Activated naive CD4-positive, alpha-beta T cell treated with anti-CD3 and anti-CD28 coated beads, Interleukin-2, amount 50 U/mL, for 24 hours (primary cell): ENCODE results near the gene TTC33.
"Not testable (repeated sequence)": the region's sequence is repeated elsewhere in the genome, so short reads cannot be mapped to it uniquely, and the experiment has no call there.

Experiments used
- H3K27ac Mint-ChIP-seq: one replicate; pipeline ENCODE4 v1.8.0; 2021; ENCODE audit warnings: mild to moderate bottlenecking, mixed read lengths
- H3K27me3 Mint-ChIP-seq: one replicate; pipeline ENCODE4 v1.8.0; 2021; ENCODE audit warnings: mixed read lengths
- H3K36me3 Mint-ChIP-seq: one replicate; pipeline ENCODE4 v1.8.0; 2021; ENCODE audit warnings: mixed read lengths
- H3K4me1 Mint-ChIP-seq: one replicate; pipeline ENCODE4 v1.8.0; 2021; ENCODE audit warnings: mixed read lengths
- H3K4me3 Mint-ChIP-seq: one replicate; pipeline ENCODE4 v1.8.0; 2021; ENCODE audit warnings: mild to moderate bottlenecking, mixed read lengths
- H3K9me3 Mint-ChIP-seq: one replicate; pipeline ENCODE4 v1.8.0; 2021; ENCODE audit warnings: mixed read lengths

TTC33 gene

GRCh38 chr5:40605295-40605958 is 150.3 kb downstream of the TTC33 start:
- H3K36me3 Mint-ChIP-seq, result no peaks in the 10 kb centered on the region
- H3K27ac Mint-ChIP-seq, result peak overlapping the region; percentile 15
- H3K4me3 Mint-ChIP-seq, result no peak overlapping the region
- H3K9me3 Mint-ChIP-seq, result no peaks in the 10 kb centered on the region
- H3K27me3 Mint-ChIP-seq, result no peaks in the 10 kb centered on the region
- peaks cover 44% of the 10 kb centered on the region for H3K4me1 Mint-ChIP-seq

- Mint-ChIP-seq H3K36me3 (no peaks in the 10 kb centered on the region), H3K27me3 (no peaks in the 10 kb centered on the region), H3K4me3 (no peak overlapping the region), H3K4me1 (peaks cover 46% of the 10 kb centered on the region), H3K9me3 (no peaks in the 10 kb centered on the region), H3K27ac (no peak overlapping the region)
These were observed 152.4 kb downstream of the TTC33 start for GRCh38 chr5:40603378-40603777.

GRCh38 chr5:40601198-40601868 is 154.4 kb downstream of the TTC33 start:
- H3K4me3 Mint-ChIP-seq, result no peak overlapping the region
- no peak overlapping the region for H3K27ac Mint-ChIP-seq
- H3K36me3 Mint-ChIP-seq, result no peaks in the 10 kb centered on the region
- H3K9me3 Mint-ChIP-seq, result no peaks in the 10 kb centered on the region
- peaks cover 34% of the 10 kb centered on the region for H3K4me1 Mint-ChIP-seq
- H3K27me3 Mint-ChIP-seq, result no peaks in the 10 kb centered on the region

- Mint-ChIP-seq H3K27ac (no peak overlapping the region), H3K27me3 (no peaks in the 10 kb centered on the region), H3K9me3 (no peaks in the 10 kb centered on the region), H3K36me3 (no peaks in the 10 kb centered on the region), H3K4me1 (peaks cover 25% of the 10 kb centered on the region), H3K4me3 (no peak overlapping the region)
These were observed 155.4 kb downstream of the TTC33 start for GRCh38 chr5:40600383-40600782.

- H3K27ac Mint-ChIP-seq, result no peak overlapping the region
- H3K4me3 Mint-ChIP-seq, result no peak overlapping the region
- H3K4me1 Mint-ChIP-seq, result peaks cover 20% of the 10 kb centered on the region
- H3K36me3 Mint-ChIP-seq, result no peaks in the 10 kb centered on the region
- no peaks in the 10 kb centered on the region for H3K27me3 Mint-ChIP-seq
- no peaks in the 10 kb centered on the region for H3K9me3 Mint-ChIP-seq
These were observed 156.1 kb downstream of the TTC33 start for GRCh38 chr5:40599676-40600075.

- H3K9me3 Mint-ChIP-seq, result peaks cover 4% of the 10 kb centered on the region
- H3K27ac Mint-ChIP-seq, result no peak overlapping the region
- no peaks in the 10 kb centered on the region for H3K36me3 Mint-ChIP-seq
- peaks cover 14% of the 10 kb centered on the region for H3K4me1 Mint-ChIP-seq
- no peak overlapping the region for H3K4me3 Mint-ChIP-seq
- no peaks in the 10 kb centered on the region for H3K27me3 Mint-ChIP-seq
These were observed 160.9 kb downstream of the TTC33 start for GRCh38 chr5:40594811-40595210.

GRCh38 chr5:40591727-40592396 is 163.9 kb downstream of the TTC33 start:
- not testable (repeated sequence) for H3K27ac Mint-ChIP-seq, H3K9me3 Mint-ChIP-seq, H3K36me3 Mint-ChIP-seq, H3K27me3 Mint-ChIP-seq, H3K4me3 Mint-ChIP-seq
- H3K4me1 Mint-ChIP-seq, result peaks cover 18% of the 10 kb centered on the region

- H3K36me3 Mint-ChIP-seq, result no peaks in the 10 kb centered on the region
- H3K27ac Mint-ChIP-seq, result no peak overlapping the region
- no peak overlapping the region for H3K4me3 Mint-ChIP-seq
- peaks cover 18% of the 10 kb centered on the region for H3K4me1 Mint-ChIP-seq
- peaks cover 4% of the 10 kb centered on the region for H3K9me3 Mint-ChIP-seq
- no peaks in the 10 kb centered on the region for H3K27me3 Mint-ChIP-seq
These were observed 168.4 kb downstream of the TTC33 start for GRCh38 chr5:40587376-40587775.

- Mint-ChIP-seq H3K36me3 (no peaks in the 10 kb centered on the region), H3K9me3 (peaks cover 4% of the 10 kb centered on the region), H3K27ac (no peak overlapping the region), H3K4me3 (no peak overlapping the region), H3K27me3 (no peaks in the 10 kb centered on the region), H3K4me1 (peaks cover 10% of the 10 kb centered on the region)
These were observed 170.1 kb downstream of the TTC33 start for GRCh38 chr5:40585537-40586267.

GRCh38 chr5:40584054-40584453 is 171.7 kb downstream of the TTC33 start:
- no peaks in the 10 kb centered on the region for H3K27me3 Mint-ChIP-seq
- H3K36me3 Mint-ChIP-seq, result no peaks in the 10 kb centered on the region
- H3K4me3 Mint-ChIP-seq, result no peak overlapping the region
- H3K27ac Mint-ChIP-seq, result no peak overlapping the region
- peaks cover 27% of the 10 kb centered on the region for H3K4me1 Mint-ChIP-seq
- no peaks in the 10 kb centered on the region for H3K9me3 Mint-ChIP-seq

- H3K9me3 Mint-ChIP-seq, result no peaks in the 10 kb centered on the region
- H3K4me3 Mint-ChIP-seq, result peak overlapping the region; percentile 76
- H3K27me3 Mint-ChIP-seq, result no peaks in the 10 kb centered on the region
- H3K36me3 Mint-ChIP-seq, result no peaks in the 10 kb centered on the region
- H3K27ac Mint-ChIP-seq, result peak overlapping the region; percentile 95
- H3K4me1 Mint-ChIP-seq, result peaks cover 46% of the 10 kb centered on the region
These were observed 177.0 kb downstream of the TTC33 start for GRCh38 chr5:40578501-40579451.

- H3K4me1 Mint-ChIP-seq, result peaks cover 46% of the 10 kb centered on the region
- no peaks in the 10 kb centered on the region for H3K36me3 Mint-ChIP-seq
- H3K27me3 Mint-ChIP-seq, result no peaks in the 10 kb centered on the region
- no peaks in the 10 kb centered on the region for H3K9me3 Mint-ChIP-seq
- no peak overlapping the region for H3K4me3 Mint-ChIP-seq
- peak overlapping the region; percentile 38 for H3K27ac Mint-ChIP-seq
These were observed 178.0 kb downstream of the TTC33 start for GRCh38 chr5:40577718-40578117.

- H3K4me3 Mint-ChIP-seq, result no peak overlapping the region
- no peaks in the 10 kb centered on the region for H3K36me3 Mint-ChIP-seq
- H3K4me1 Mint-ChIP-seq, result peaks cover 43% of the 10 kb centered on the region
- H3K27me3 Mint-ChIP-seq, result no peaks in the 10 kb centered on the region
- H3K27ac Mint-ChIP-seq, result no peak overlapping the region
- H3K9me3 Mint-ChIP-seq, result no peaks in the 10 kb centered on the region
These were observed 179.8 kb downstream of the TTC33 start for GRCh38 chr5:40575921-40576320.

- peaks cover 44% of the 10 kb centered on the region for H3K4me1 Mint-ChIP-seq
- no peak overlapping the region for H3K4me3 Mint-ChIP-seq
- H3K36me3 Mint-ChIP-seq, result no peaks in the 10 kb centered on the region
- H3K27me3 Mint-ChIP-seq, result no peaks in the 10 kb centered on the region
- H3K9me3 Mint-ChIP-seq, result no peaks in the 10 kb centered on the region
- no peak overlapping the region for H3K27ac Mint-ChIP-seq
These were observed 180.3 kb downstream of the TTC33 start for GRCh38 chr5:40575411-40575810.

GRCh38 chr5:40572937-40573336 is 182.8 kb downstream of the TTC33 start:
- Mint-ChIP-seq H3K4me1 (peaks cover 26% of the 10 kb centered on the region), H3K36me3 (no peaks in the 10 kb centered on the region), H3K27ac (no peak overlapping the region), H3K4me3 (no peak overlapping the region), H3K27me3 (no peaks in the 10 kb centered on the region), H3K9me3 (no peaks in the 10 kb centered on the region)
